RWPE1 (cell line): ENCODE data around the gene FAM25C.
"Not testable (repeated sequence)": the region's sequence is repeated elsewhere in the genome, so short reads cannot be mapped to it uniquely, and the experiment has no call there.

Source experiments
- CTCF ChIA-PET: fragments of 350-600 bp; sonication (Branson Sonifier 250); formaldehyde crosslinking; extraction: SDS; loops from one replicate; lab custom pipeline; 2021; lab: Yijun Ruan, JAX
- POLR2A ChIA-PET: fragments of 400-600 bp; formaldehyde crosslinking; extraction: SDS; loops from one replicate; lab custom pipeline; 2020; ENCODE audit warnings: antibody characterized with exemption; ENCODE audit not compliant: low non-redundant PET; lab: Yijun Ruan, JAX
- DNase-seq: peaks from one replicate; pipeline ENCODE4 v3.0.0; 2012; ENCODE audit warnings: low spot score
- H3K27ac ChIP-seq: fragments of 450-650 bp; 2 replicates; pipeline ENCODE4 v1.5.1; 2017

The FAM25C gene

GRCh38 chr10:47968988-47969387 lies 30.6 kb downstream of the FAM25C start:
- DNase-seq, H3K27ac ChIP-seq, POLR2A ChIA-PET, CTCF ChIA-PET: not testable (repeated sequence)

- POLR2A ChIA-PET, H3K27ac ChIP-seq, DNase-seq, CTCF ChIA-PET: not testable (repeated sequence)
Observed at GRCh38 chr10:47964280-47965063, 35.1 kb downstream of the FAM25C start.

- CTCF ChIA-PET, POLR2A ChIA-PET, DNase-seq, H3K27ac ChIP-seq: not testable (repeated sequence)
Observed at GRCh38 chr10:47962785-47963184, 36.8 kb downstream of the FAM25C start.

- H3K27ac ChIP-seq, DNase-seq, POLR2A ChIA-PET, CTCF ChIA-PET: not testable (repeated sequence)
Observed at GRCh38 chr10:47960699-47961098, 38.9 kb downstream of the FAM25C start.

- POLR2A ChIA-PET, CTCF ChIA-PET, DNase-seq, H3K27ac ChIP-seq: not testable (repeated sequence)
Observed at GRCh38 chr10:47959677-47960076, 39.9 kb downstream of the FAM25C start.

- H3K27ac ChIP-seq, DNase-seq, CTCF ChIA-PET, POLR2A ChIA-PET: not testable (repeated sequence)
Observed at GRCh38 chr10:47957158-47957557, 42.4 kb downstream of the FAM25C start.

GRCh38 chr10:47947424-47947823 lies 52.2 kb downstream of the FAM25C start:
- POLR2A ChIA-PET, DNase-seq, CTCF ChIA-PET, H3K27ac ChIP-seq: not testable (repeated sequence)
